AG04449 (cell line): ENCODE measurements around the gene RACGAP1.
"Not testable (repeated sequence)": the region's sequence is repeated elsewhere in the genome, so short reads cannot be mapped to it uniquely, and the experiment has no call there.

ENCODE experiments used
- CTCF ChIA-PET: fragments of 350-600 bp; formaldehyde crosslinking; extraction: SDS; loops from one replicate; lab custom pipeline; 2021; ENCODE audit warnings: antibody characterized with exemption; lab: Yijun Ruan, JAX
- POLR2A ChIA-PET: fragments of 400-600, 350-600 bp; formaldehyde crosslinking; extraction: SDS; loops from one replicate; lab custom pipeline; 2020; ENCODE audit warnings: antibody characterized with exemption, inconsistent platforms; lab: Yijun Ruan, JAX
- DNase-seq: peaks from one replicate; pipeline ENCODE4 v3.0.0-alpha.2; 2010; ENCODE audit warnings: low read depth, low spot score
- H3K4me3 ChIP-seq: 2 replicates; pipeline ENCODE4 v1.5.1; 2011; ENCODE audit warnings: low read depth, mild to moderate bottlenecking, control low read depth, low read length
- TF ChIP-seq, protein P1 (sequence below): IDR thresholded peaks from one replicate; pipeline ENCODE4 v1.5.1; 2011; ENCODE audit warnings: mild to moderate bottlenecking, moderate library complexity, low read length, control low read depth, inconsistent platforms; ENCODE audit not compliant: insufficient read depth; ENCODE audit errors: missing control alignments

Gene RACGAP1

DNA sequence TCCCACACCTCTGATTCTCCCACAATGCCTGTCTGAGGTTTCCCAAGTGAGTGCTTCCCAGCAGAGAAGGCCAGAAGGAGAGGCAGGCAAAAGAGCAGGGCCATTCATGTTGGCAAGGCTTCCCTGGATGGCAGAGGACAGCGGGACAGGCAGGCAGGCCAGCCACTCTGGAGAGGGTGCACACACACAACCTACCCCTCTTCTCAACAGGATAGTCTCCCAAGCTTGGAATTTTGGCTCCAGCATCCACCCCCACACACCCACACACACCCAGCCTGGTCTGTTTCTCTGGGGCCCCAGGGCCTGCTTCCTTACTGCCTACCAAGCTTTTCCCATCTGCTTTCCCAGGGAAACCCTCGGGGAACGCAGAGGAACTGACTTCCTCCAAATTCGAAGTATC, 15.4 kb upstream of the RACGAP1 start:
- DNase-seq, result no peak
- TF ChIP-seq, protein P1, sequence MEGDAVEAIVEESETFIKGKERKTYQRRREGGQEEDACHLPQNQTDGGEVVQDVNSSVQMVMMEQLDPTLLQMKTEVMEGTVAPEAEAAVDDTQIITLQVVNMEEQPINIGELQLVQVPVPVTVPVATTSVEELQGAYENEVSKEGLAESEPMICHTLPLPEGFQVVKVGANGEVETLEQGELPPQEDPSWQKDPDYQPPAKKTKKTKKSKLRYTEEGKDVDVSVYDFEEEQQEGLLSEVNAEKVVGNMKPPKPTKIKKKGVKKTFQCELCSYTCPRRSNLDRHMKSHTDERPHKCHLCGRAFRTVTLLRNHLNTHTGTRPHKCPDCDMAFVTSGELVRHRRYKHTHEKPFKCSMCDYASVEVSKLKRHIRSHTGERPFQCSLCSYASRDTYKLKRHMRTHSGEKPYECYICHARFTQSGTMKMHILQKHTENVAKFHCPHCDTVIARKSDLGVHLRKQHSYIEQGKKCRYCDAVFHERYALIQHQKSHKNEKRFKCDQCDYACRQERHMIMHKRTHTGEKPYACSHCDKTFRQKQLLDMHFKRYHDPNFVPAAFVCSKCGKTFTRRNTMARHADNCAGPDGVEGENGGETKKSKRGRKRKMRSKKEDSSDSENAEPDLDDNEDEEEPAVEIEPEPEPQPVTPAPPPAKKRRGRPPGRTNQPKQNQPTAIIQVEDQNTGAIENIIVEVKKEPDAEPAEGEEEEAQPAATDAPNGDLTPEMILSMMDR, result no peak
- POLR2A ChIA-PET, result no interaction called here
- H3K4me3 ChIP-seq, result no peak overlapping the region
- CTCF ChIA-PET, result interaction anchor here (1.4 to 11.0 kb wide), 12 partner anchors 11 to 173 kb away, joined by 3 to 254 read pairs (median 28); partner anchors contain the start of genes AQP6 and RACGAP1

DNA sequence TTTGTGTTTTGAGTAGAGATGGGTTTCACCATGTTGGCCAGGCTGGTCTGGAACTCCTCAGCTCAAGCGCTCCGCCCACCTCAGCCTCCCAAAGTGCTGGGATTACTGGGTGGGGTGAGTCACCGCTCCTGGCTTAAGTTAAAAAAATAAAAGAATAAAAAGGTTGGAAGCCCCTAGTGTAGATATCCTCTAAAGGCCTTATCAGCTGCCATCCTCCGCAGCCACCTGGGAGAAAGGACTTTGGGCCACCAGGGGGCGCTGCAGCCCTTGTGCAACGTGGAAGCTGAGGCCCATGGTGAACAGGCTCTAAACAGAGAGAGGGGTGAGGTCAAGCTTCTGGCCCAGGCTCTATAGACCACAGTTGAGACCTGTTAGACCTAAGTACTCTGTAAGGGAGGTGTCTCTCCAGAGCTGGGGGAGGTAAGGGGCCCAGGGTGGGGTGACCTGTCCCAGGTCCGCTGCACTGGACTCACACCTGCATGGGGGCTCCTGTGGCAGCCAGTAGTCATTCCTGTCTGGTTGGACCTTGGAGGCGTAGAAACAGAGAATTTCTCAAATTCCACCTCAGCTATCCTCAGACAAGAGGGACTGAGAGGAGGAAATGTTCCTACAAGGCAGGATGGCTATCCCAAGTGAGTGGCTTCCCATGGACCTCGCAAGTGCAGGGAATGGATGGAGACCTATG, 14.0 kb upstream of the RACGAP1 start:
- no peak overlapping the region for H3K4me3 ChIP-seq
- CTCF ChIA-PET, result interaction anchor here (0.6 to 11.0 kb wide), 32 partner anchors 9 to 172 kb away, joined by 3 to 254 read pairs (median 8); partner anchors contain the start of genes AQP6, RACGAP1 and SMARCD1
- POLR2A ChIA-PET, result interaction anchor here (0.8 kb wide), 1 partner anchor 72 kb away, joined by 3 read pairs; the partner anchor contains the start of gene COX14
- TF ChIP-seq, protein P1, result peak; percentile 90
- DNase-seq, result no peak

DNA sequence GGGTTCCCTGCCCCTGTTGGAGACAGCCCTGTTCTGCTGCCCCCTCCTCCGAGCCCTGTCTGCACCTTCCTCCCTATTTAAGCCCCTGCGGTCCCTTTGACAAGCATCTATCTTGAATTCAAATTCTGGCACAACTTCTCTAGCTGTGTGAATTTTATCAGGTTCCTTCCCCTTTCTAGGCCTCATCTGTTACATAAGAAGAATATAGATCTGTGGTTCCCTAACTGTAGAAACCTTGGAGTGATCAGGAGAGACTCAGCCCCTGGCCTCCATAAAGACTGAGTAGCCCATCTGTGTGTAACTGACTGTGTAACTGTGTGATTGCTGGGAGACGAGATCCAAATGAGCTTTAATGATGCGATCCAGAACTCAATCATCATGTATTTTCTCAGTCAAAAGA, 13.0 kb upstream of the RACGAP1 start:
- no peak overlapping the region for H3K4me3 ChIP-seq
- POLR2A ChIA-PET, result no interaction called here
- no peak for DNase-seq
- TF ChIP-seq, protein P1, result no peak
- CTCF ChIA-PET, result interaction anchor here (0.6 to 11.0 kb wide), 28 partner anchors 8 to 258 kb away, joined by 3 to 254 read pairs (median 10); partner anchors contain the start of genes AQP6, RACGAP1 and SMARCD1

DNA sequence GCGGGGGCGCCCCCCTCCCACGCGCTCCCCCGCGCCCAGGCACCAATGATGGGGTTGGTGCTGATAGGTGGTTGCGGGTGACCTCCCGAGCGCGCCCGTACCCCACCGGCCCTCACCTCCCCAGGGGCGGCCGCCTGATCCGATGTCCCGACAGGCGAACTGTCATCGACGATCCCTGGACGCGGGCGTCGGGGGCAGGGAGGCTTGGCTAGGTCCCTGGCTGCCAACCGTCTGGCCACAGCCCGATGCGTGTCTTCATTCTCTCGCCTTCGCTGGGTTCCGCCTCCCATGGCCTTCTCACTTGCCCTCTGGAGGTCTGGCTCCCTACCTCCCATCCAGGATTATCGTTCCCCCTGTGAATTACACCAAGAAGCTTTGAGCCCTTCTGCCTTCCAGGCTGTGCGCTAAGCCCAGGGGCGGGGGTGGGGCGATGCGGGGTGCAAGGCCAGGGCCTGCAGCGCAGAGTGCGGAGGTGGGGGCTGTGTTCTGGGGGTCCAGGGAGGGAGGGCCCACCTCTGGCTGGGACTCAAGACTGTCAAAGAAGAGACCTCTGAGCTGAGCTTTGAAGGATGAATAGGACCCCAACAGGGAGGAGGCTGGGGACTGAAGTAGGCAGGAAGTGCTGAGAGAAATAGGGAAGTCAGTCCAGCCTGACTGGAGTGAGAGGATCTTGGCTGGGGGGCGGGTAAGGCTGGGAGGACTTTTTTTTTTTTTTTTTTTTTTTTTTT, 7.7 kb upstream of the RACGAP1 start:
- POLR2A ChIA-PET, result no interaction called here
- peak overlapping the region; percentile 23; the same call in 1 of the 2 replicates for H3K4me3 ChIP-seq
- CTCF ChIA-PET, result interaction anchor here (1.2 to 4.3 kb wide), 9 partner anchors 10 to 66 kb away, joined by 3 to 15 read pairs (median 5); no protein-coding TSS in a partner anchor
- DNase-seq, result no peak
- TF ChIP-seq, protein P1, result no peak

DNA sequence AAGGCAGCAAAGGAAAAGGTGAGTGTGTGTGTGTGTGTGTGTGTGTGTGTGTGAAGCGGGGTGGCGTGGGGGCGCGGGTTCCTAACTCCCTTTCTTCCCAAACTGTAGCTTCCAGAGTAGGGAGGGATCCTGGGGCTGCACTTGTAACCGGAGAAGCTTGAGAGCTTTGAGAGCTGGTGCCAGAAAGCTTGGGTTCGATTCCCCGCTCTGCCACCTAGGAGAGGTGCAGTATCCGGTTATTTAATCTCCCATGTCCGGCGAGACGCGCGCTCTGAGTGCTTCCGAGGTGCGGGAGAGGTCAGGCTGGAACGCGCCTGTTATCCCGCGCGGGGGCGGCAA, 7.2 kb upstream of the RACGAP1 start:
- TF ChIP-seq, protein P1, result no peak
- ChIA-PET POLR2A (no interaction called here), CTCF (interaction anchor here (1.0 to 4.3 kb wide), 6 partner anchors 23 to 66 kb away, joined by 3 to 15 read pairs (median 4); no protein-coding TSS in a partner anchor)
- peak overlapping the region; percentile 23; the same call in 1 of the 2 replicates for H3K4me3 ChIP-seq
- DNase-seq, result no peak

DNA sequence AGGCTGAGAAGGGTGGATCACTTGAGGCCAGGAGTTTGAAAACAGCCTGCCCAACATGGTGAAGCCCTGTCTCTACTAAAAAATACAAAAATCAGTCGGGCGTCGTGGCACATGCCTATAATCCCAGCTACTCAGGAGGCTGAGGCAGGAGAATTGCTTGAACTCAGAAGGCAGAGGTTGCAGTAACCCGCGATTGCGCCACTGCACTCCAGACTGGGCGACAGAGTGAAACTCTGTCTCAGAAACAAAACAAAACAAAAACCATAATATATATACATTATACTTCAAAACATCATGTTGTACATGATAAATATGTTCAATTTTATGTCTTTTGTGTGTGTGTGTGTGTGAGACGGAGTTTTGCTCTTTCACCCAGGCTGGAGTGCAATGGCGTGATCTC, 5.2 kb upstream of the RACGAP1 start:
- H3K4me3 ChIP-seq, POLR2A ChIA-PET, DNase-seq: not testable (repeated sequence)
- CTCF ChIA-PET, result interaction anchor here (1.2 to 4.3 kb wide), 3 partner anchors 9 to 64 kb away, joined by 3 to 28 read pairs (median 15); no protein-coding TSS in a partner anchor
